Mammary epithelial cell (primary cell): Measurements from ENCODE around the gene BLACAT1.

Experiments used
- CTCF ChIP-seq, 2 donors: IDR thresholded peaks in 1 of 2; conservative IDR thresholded peaks in 1 of 2; 2 replicates each; pipeline ENCODE4 v1.5.1; 2011 to 2012; ENCODE audit warnings: inconsistent platforms in 2 of 2, low read length in 2 of 2, mild to moderate bottlenecking in 2 of 2, control low read depth in 1 of 2, low read depth in 1 of 2; ENCODE audit not compliant: insufficient read depth in 1 of 2; ENCODE audit errors: extremely low read depth in 1 of 2
- EZH2 ChIP-seq: IDR thresholded peaks from 2 replicates; pipeline ENCODE4 v1.6.1; 2012; ENCODE audit warnings: low read length, inconsistent platforms, borderline replicate concordance

GRCh38 chr1:205447457-205448341 lies 8.1 kb downstream of the BLACAT1 start:
- no peak for TF ChIP-seq CTCF (conservative IDR thresholded peaks at IDR 0.05 in 1 of 2, IDR thresholded peaks at IDR 0.05 in 1 of 2; ENCODE audit: extremely low read depth in 1 of 2, insufficient read depth in 1 of 2, low read depth in 1 of 2, low read length in 2 of 2)
- TF ChIP-seq EZH2: no peak
